ENCODE results near the gene NAPEPLD.
"Not testable (repeated sequence)": the region's sequence is repeated elsewhere in the genome, so short reads cannot be mapped to it uniquely, and the experiment has no call there.

GRCh38 chr7:103095558-103095957 is 53.3 kb downstream of the NAPEPLD start:
- TF ChIP-seq CTCF (IDR thresholded peaks at IDR 0.05); ATF2 (CRISPR knock-in tag; IDR thresholded peaks at IDR 0.05; ENCODE audit: borderline replicate concordance, low read depth): not testable (repeated sequence)
- TF ChIP-seq, protein P1, sequence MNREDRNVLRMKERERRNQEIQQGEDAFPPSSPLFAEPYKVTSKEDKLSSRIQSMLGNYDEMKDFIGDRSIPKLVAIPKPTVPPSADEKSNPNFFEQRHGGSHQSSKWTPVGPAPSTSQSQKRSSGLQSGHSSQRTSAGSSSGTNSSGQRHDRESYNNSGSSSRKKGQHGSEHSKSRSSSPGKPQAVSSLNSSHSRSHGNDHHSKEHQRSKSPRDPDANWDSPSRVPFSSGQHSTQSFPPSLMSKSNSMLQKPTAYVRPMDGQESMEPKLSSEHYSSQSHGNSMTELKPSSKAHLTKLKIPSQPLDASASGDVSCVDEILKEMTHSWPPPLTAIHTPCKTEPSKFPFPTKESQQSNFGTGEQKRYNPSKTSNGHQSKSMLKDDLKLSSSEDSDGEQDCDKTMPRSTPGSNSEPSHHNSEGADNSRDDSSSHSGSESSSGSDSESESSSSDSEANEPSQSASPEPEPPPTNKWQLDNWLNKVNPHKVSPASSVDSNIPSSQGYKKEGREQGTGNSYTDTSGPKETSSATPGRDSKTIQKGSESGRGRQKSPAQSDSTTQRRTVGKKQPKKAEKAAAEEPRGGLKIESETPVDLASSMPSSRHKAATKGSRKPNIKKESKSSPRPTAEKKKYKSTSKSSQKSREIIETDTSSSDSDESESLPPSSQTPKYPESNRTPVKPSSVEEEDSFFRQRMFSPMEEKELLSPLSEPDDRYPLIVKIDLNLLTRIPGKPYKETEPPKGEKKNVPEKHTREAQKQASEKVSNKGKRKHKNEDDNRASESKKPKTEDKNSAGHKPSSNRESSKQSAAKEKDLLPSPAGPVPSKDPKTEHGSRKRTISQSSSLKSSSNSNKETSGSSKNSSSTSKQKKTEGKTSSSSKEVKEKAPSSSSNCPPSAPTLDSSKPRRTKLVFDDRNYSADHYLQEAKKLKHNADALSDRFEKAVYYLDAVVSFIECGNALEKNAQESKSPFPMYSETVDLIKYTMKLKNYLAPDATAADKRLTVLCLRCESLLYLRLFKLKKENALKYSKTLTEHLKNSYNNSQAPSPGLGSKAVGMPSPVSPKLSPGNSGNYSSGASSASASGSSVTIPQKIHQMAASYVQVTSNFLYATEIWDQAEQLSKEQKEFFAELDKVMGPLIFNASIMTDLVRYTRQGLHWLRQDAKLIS (CRISPR knock-in tag; IDR thresholded peaks at IDR 0.05; ENCODE audit: borderline replicate concordance) = not testable (repeated sequence)
